CD1c-positive myeloid dendritic cell (primary cell): ENCODE data around the gene BRD4.

ENCODE experiments used
- DNase-seq: peaks from one replicate; pipeline ENCODE4 v3.0.0-alpha.2; 2016; ENCODE audit errors: extremely low spot score

BRD4 gene

GRCh38 chr19:15194938-15195337 is 137.4 kb downstream of the BRD4 start:
- peak; percentile 87 for DNase-seq

- no peak for DNase-seq
These were observed 140.4 kb downstream of the BRD4 start for GRCh38 chr19:15191982-15192381.

- DNase-seq: no peak
These were observed 140.8 kb downstream of the BRD4 start for GRCh38 chr19:15191514-15191913.

DNA sequence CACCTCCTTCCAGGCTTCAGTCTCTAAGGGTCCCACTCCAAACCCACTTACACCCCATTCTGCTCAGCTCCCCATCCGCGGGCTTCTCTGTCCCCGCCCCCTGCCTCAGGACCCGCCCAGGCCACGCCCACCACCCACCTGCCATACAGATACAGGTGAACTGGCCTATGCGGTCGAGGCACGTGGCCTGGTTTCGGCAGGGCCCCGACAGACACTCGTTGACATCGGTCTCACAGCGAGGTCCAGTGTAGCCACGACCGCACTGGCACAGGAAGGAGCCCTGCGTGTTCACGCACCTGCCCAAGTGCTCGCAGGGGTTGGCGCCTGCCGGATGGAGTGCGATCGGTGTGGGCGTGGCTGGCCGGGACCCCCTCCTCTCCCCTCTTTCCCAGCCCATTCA is 143.5 kb downstream of the BRD4 start:
- DNase-seq: no peak

GRCh38 chr19:15187026-15188007 is 145.0 kb downstream of the BRD4 start:
- DNase-seq: no peak
